ENCODE results near the gene UBASH3B. TPM values are rescaled to one million over a fixed set of nuclear protein-coding genes. Genes with fewer than 3 reads are reported as not detected.

The UBASH3B gene
- total RNA-seq, 1 donor from 2014 or later, result 17.9 TPM

GRCh38 chr11:122737951-122738693 lies 82.6 kb downstream of the UBASH3B start:
- Mint-ChIP-seq H3K36me3 (ENCODE audit: low read depth) (peaks cover 1% of the 10 kb centered on the region), H3K27ac (no peak overlapping the region), H3K4me3 (no peak overlapping the region), H3K4me1 (ENCODE audit: low read depth) (no peaks in the 10 kb centered on the region), H3K27me3 (ENCODE audit: insufficient read depth) (peaks cover 15% of the 10 kb centered on the region), H3K9me3 (no peaks in the 10 kb centered on the region)
- intact Hi-C loops (cut with micrococcal nuclease), result no loop called here
- no peak for DNase-seq (ENCODE audit: low spot score)

- intact Hi-C loops (cut with micrococcal nuclease), result loop anchor here (10.0 kb wide), 1 partner anchor 613 kb away; no protein-coding TSS in a partner anchor
- DNase-seq (ENCODE audit: low spot score), result no peak
- Mint-ChIP-seq H3K4me3 (no peak overlapping the region), H3K27ac (no peak overlapping the region), H3K9me3 (peaks cover 4% of the 10 kb centered on the region), H3K27me3 (ENCODE audit: insufficient read depth) (peaks cover 18% of the 10 kb centered on the region), H3K36me3 (ENCODE audit: low read depth) (peaks cover 5% of the 10 kb centered on the region), H3K4me1 (ENCODE audit: low read depth) (no peaks in the 10 kb centered on the region)
Measured at GRCh38 chr11:122741613-122742300, 86.2 kb downstream of the UBASH3B start.

- DNase-seq (ENCODE audit: low spot score), result no peak
- H3K27ac Mint-ChIP-seq, result no peak overlapping the region
- intact Hi-C loops (cut with micrococcal nuclease), result loop anchor here (10.0 kb wide), 1 partner anchor 612 kb away; no protein-coding TSS in a partner anchor
- peaks cover 5% of the 10 kb centered on the region for H3K36me3 Mint-ChIP-seq (ENCODE audit: low read depth)
- H3K4me1 Mint-ChIP-seq (ENCODE audit: low read depth), result no peaks in the 10 kb centered on the region
- H3K9me3 Mint-ChIP-seq, result peaks cover 4% of the 10 kb centered on the region
- no peak overlapping the region for H3K4me3 Mint-ChIP-seq
- peaks cover 21% of the 10 kb centered on the region for H3K27me3 Mint-ChIP-seq (ENCODE audit: insufficient read depth)
Measured at GRCh38 chr11:122742301-122743018, 86.9 kb downstream of the UBASH3B start.

GRCh38 chr11:122743097-122743741 lies 87.7 kb downstream of the UBASH3B start:
- DNase-seq (ENCODE audit: low spot score), result no peak
- H3K27ac Mint-ChIP-seq, result no peak overlapping the region
- no peaks in the 10 kb centered on the region for H3K4me1 Mint-ChIP-seq (ENCODE audit: low read depth)
- peaks cover 21% of the 10 kb centered on the region for H3K27me3 Mint-ChIP-seq (ENCODE audit: insufficient read depth)
- no peak overlapping the region for H3K4me3 Mint-ChIP-seq
- intact Hi-C loops (cut with micrococcal nuclease), result loop anchor here (10.0 kb wide), 1 partner anchor 612 kb away; no protein-coding TSS in a partner anchor
- H3K36me3 Mint-ChIP-seq (ENCODE audit: low read depth), result peaks cover 5% of the 10 kb centered on the region
- H3K9me3 Mint-ChIP-seq, result peaks cover 4% of the 10 kb centered on the region

GRCh38 chr11:122743949-122744348 lies 88.4 kb downstream of the UBASH3B start:
- peak; percentile 75 for DNase-seq (ENCODE audit: low spot score)
- Mint-ChIP-seq H3K27ac (no peak overlapping the region), H3K4me3 (no peak overlapping the region), H3K36me3 (ENCODE audit: low read depth) (peaks cover 5% of the 10 kb centered on the region), H3K9me3 (peaks cover 4% of the 10 kb centered on the region), H3K27me3 (ENCODE audit: insufficient read depth) (peaks cover 18% of the 10 kb centered on the region), H3K4me1 (ENCODE audit: low read depth) (no peaks in the 10 kb centered on the region)
- intact Hi-C loops (cut with micrococcal nuclease), result loop anchor here (1.0 to 10.0 kb wide), 5 partner anchors 21 to 639 kb away; no protein-coding TSS in a partner anchor

GRCh38 chr11:122744357-122744756 lies 88.8 kb downstream of the UBASH3B start:
- H3K4me3 Mint-ChIP-seq, result no peak overlapping the region
- DNase-seq (ENCODE audit: low spot score), result no peak
- peaks cover 5% of the 10 kb centered on the region for H3K36me3 Mint-ChIP-seq (ENCODE audit: low read depth)
- peaks cover 4% of the 10 kb centered on the region for H3K9me3 Mint-ChIP-seq
- intact Hi-C loops (cut with micrococcal nuclease), result loop anchor here (1.0 to 10.0 kb wide), 5 partner anchors 22 to 638 kb away; no protein-coding TSS in a partner anchor
- H3K4me1 Mint-ChIP-seq (ENCODE audit: low read depth), result no peaks in the 10 kb centered on the region
- peaks cover 14% of the 10 kb centered on the region for H3K27me3 Mint-ChIP-seq (ENCODE audit: insufficient read depth)
- no peak overlapping the region for H3K27ac Mint-ChIP-seq

- Mint-ChIP-seq H3K4me3 (no peak overlapping the region), H3K27me3 (ENCODE audit: insufficient read depth) (peaks cover 6% of the 10 kb centered on the region), H3K27ac (no peak overlapping the region), H3K4me1 (ENCODE audit: low read depth) (peaks cover under 1% of the 10 kb centered on the region), H3K36me3 (ENCODE audit: low read depth) (peaks cover 5% of the 10 kb centered on the region), H3K9me3 (peaks cover 4% of the 10 kb centered on the region)
- intact Hi-C loops (cut with micrococcal nuclease), result loop anchor here (2.0 to 10.0 kb wide), 4 partner anchors 22 to 997 kb away; partner anchors contain the start of gene ZNF202
- no peak for DNase-seq (ENCODE audit: low spot score)
Measured at GRCh38 chr11:122745111-122745510, 89.6 kb downstream of the UBASH3B start.

- DNase-seq (ENCODE audit: low spot score), result peak; percentile 53
- Mint-ChIP-seq H3K4me3 (peak overlapping the region; percentile 56), H3K9me3 (peaks cover 4% of the 10 kb centered on the region), H3K4me1 (ENCODE audit: low read depth) (peaks cover 9% of the 10 kb centered on the region), H3K27ac (peak overlapping the region; percentile 83), H3K36me3 (ENCODE audit: low read depth) (peaks cover 5% of the 10 kb centered on the region), H3K27me3 (ENCODE audit: insufficient read depth) (peaks cover 6% of the 10 kb centered on the region)
- intact Hi-C loops (cut with micrococcal nuclease), result loop anchor here (1.0 to 10.0 kb wide), 6 partner anchors 32 to 996 kb away; partner anchors contain the start of genes HSPA8 and ZNF202
Measured at GRCh38 chr11:122746050-122746478, 90.5 kb downstream of the UBASH3B start.

- peaks cover 15% of the 10 kb centered on the region for H3K4me1 Mint-ChIP-seq (ENCODE audit: low read depth)
Measured at GRCh38 chr11:122746611-122747244, 91.2 kb downstream of the UBASH3B start.

GRCh38 chr11:122747351-122747781 lies 91.8 kb downstream of the UBASH3B start:
- H3K4me3 Mint-ChIP-seq, result no peak overlapping the region
- H3K27ac Mint-ChIP-seq, result peak overlapping the region; percentile 10
- H3K4me1 Mint-ChIP-seq (ENCODE audit: low read depth), result peaks cover 15% of the 10 kb centered on the region
- DNase-seq (ENCODE audit: low spot score), result no peak
- H3K27me3 Mint-ChIP-seq (ENCODE audit: insufficient read depth), result peaks cover 10% of the 10 kb centered on the region
- intact Hi-C loops (cut with micrococcal nuclease), result loop anchor here (5.0 to 10.0 kb wide), 2 partner anchors 607 to 995 kb away; partner anchors contain the start of gene ZNF202
- H3K36me3 Mint-ChIP-seq (ENCODE audit: low read depth), result peaks cover 5% of the 10 kb centered on the region
- H3K9me3 Mint-ChIP-seq, result peaks cover 4% of the 10 kb centered on the region

More at GRCh38 chr11:122746611-122747244, 91.2 kb downstream of the UBASH3B start:
- Mint-ChIP-seq H3K9me3 (peaks cover 4% of the 10 kb centered on the region), H3K4me3 (peak overlapping the region; percentile 56), H3K27ac (peak overlapping the region; percentile 83), H3K36me3 (ENCODE audit: low read depth) (peaks cover 5% of the 10 kb centered on the region), H3K27me3 (ENCODE audit: insufficient read depth) (peaks cover 6% of the 10 kb centered on the region)
- no peak for DNase-seq (ENCODE audit: low spot score)
- intact Hi-C loops (cut with micrococcal nuclease), result loop anchor here (1.0 to 10.0 kb wide), 6 partner anchors 32 to 996 kb away; partner anchors contain the start of genes HSPA8 and ZNF202

- peaks cover 4% of the 10 kb centered on the region for H3K9me3 Mint-ChIP-seq
- intact Hi-C loops (cut with micrococcal nuclease), result loop anchor here (1.0 to 10.0 kb wide), 3 partner anchors 26 to 993 kb away; partner anchors contain the start of gene ZNF202
- DNase-seq (ENCODE audit: low spot score), result peak; percentile 50
- peaks cover 20% of the 10 kb centered on the region for H3K4me1 Mint-ChIP-seq (ENCODE audit: low read depth)
- peaks cover 10% of the 10 kb centered on the region for H3K27me3 Mint-ChIP-seq (ENCODE audit: insufficient read depth)
- H3K36me3 Mint-ChIP-seq (ENCODE audit: low read depth), result peaks cover 5% of the 10 kb centered on the region
- no peak overlapping the region for H3K4me3 Mint-ChIP-seq
- H3K27ac Mint-ChIP-seq, result peak overlapping the region; percentile 5
Measured at GRCh38 chr11:122749005-122749687, 93.6 kb downstream of the UBASH3B start.
